GM12892 (cell line): ENCODE data around the gene KPNB1.

Experiments
- POLR2A ChIP-seq: IDR thresholded peaks from 2 replicates; pipeline ENCODE4 v1.6.1; 2011; ENCODE audit warnings: low read depth, low read length, control low read depth
- POLR2AphosphoS5 ChIP-seq: IDR thresholded peaks from 2 replicates; pipeline ENCODE4 v1.6.1; 2011; ENCODE audit warnings: low read depth, low read length, control low read depth

DNA sequence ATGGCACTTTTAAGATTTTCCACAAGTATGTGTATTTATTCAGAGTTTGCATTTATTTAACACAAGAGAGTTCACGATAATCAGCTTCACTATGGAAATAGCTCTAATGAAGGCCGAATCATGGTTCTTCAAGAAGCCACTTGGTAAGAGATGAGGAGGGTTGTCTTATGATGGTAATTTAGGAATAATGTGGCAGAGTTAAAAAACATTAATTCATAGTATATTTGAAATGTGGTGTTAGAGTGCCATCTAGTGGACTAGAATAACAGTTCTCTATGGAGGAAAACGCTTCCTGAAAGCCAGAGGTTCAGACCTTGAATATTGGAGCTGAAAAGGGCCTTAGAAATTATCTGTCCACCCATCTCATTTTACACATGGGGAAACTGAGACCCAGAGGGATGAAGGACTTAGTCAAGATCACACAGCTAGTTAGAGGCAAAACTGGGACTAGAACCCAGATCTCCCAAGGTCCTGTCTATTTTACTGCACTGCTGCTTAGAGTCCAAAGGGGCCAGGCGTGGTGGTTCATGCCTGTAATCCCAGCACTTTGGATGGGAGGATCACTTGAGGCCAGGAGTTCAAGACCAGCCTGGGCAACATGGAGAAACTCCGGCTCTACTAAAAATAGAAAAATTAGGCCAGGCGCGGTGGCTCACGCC lies 33.8 kb upstream of the KPNB1 start:
- no peak for TF ChIP-seq POLR2A
- no peak for TF ChIP-seq POLR2AphosphoS5
